GM12864 (cell line): ENCODE data around the gene ATXN2.
"Not testable (repeated sequence)": the region's sequence is repeated elsewhere in the genome, so short reads cannot be mapped to it uniquely, and the experiment has no call there.

Experiments used
- DNase-seq: peaks from one replicate; pipeline ENCODE4 v3.0.0-alpha.2; 2011; ENCODE audit warnings: low read depth
- H3K4me3 ChIP-seq: 2 replicates; pipeline ENCODE4 v1.5.1; 2011; ENCODE audit warnings: mild to moderate bottlenecking, low read depth, low read length, control low read depth
- CTCF ChIP-seq: IDR thresholded peaks from 2 replicates; pipeline ENCODE4 v1.5.1; 2011; ENCODE audit warnings: low read depth, mild to moderate bottlenecking, moderate library complexity, low read length, control low read depth, inconsistent platforms; ENCODE audit errors: missing control alignments

The ATXN2 gene

DNA sequence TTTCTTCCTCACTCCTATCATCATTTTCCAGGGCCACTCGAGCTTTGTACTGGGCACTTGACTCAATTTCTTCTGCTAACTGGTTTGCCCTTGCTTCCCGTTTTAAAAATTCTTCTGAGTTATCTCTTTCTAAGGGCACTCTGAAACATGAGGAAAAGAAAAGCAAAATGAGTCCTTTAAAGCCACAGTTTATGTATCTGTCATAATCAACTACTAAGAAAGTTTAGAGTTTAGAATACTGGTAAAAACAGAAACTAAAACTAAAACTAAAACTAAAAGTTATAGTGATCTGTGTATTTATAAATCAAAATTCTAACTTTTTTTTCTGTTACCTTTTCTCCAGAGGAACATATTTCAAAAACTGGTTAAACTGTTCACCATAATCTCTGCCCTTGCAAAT is 79.2 kb downstream of the ATXN2 start:
- TF ChIP-seq CTCF: no peak
- no peak for DNase-seq
- H3K4me3 ChIP-seq: no peak overlapping the region

DNA sequence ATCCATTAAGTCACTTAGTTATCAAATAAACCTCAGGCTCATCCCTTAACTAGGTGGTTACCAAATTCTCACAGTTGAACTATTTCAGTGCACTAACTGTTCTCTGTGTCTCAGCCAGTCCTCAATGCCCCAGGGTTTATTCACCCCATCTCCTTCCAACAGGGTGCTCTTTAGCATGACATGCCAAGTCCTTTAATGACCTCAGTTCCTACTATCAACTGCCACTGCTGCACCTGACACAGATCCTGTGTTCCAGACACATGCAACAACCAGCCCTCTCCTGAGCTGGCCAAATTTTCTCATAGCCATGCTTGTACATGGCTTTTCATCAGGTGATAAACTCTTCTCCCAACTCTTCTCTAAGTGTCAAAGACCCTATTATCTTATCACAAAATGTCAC is 80.0 kb downstream of the ATXN2 start:
- DNase-seq: no peak
- no peak overlapping the region for H3K4me3 ChIP-seq
- no peak for TF ChIP-seq CTCF

GRCh38 chr12:111507719-111508118 is 91.4 kb downstream of the ATXN2 start:
- H3K4me3 ChIP-seq, DNase-seq: not testable (repeated sequence)

GRCh38 chr12:111507258-111507657 is 91.9 kb downstream of the ATXN2 start:
- DNase-seq, H3K4me3 ChIP-seq: not testable (repeated sequence)

DNA sequence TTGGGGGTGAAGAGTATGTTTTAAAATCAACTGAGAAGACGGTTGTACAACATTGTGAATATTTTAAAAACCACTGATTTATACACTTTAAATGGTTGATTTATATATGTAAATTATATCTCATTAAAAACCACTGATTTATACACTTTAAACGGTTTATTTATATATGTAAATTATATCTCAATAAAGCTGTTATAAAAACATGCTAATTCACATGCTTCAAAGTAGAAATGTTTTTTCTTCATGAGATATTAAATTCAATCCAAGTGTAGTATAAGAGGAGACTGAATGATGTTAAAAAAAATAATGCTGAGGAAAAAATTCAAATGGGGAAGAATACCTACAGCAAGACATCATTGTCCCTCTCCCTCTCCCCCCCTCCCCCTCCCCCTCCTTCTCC is 92.9 kb downstream of the ATXN2 start:
- no peak for TF ChIP-seq CTCF
- no peak for DNase-seq
- no peak overlapping the region for H3K4me3 ChIP-seq

DNA sequence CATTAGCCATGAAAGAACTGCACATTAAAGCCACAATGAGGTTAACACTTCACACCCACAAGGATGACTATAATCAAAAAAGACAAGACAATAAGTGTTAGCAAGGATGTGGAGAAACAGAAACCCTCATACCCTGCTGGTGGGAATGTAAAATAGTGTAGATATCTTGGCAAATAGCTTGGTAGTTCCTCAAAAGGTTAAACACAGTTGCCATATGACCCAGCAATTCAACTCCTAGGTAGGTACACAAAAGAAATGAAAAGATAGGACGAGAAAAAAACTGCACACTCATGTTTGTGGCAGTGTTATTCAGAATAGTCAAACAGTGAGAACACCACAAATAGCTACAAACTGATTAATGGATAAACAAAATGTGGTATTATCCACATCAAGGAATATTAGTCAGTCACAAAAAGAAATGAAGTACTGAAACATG is 93.5 kb downstream of the ATXN2 start:
- TF ChIP-seq CTCF: no peak
- DNase-seq: no peak
- H3K4me3 ChIP-seq: no peak overlapping the region

GRCh38 chr12:111503116-111503515 is 96.0 kb downstream of the ATXN2 start:
- TF ChIP-seq CTCF: no peak
- no peak overlapping the region for H3K4me3 ChIP-seq
- no peak for DNase-seq

DNA sequence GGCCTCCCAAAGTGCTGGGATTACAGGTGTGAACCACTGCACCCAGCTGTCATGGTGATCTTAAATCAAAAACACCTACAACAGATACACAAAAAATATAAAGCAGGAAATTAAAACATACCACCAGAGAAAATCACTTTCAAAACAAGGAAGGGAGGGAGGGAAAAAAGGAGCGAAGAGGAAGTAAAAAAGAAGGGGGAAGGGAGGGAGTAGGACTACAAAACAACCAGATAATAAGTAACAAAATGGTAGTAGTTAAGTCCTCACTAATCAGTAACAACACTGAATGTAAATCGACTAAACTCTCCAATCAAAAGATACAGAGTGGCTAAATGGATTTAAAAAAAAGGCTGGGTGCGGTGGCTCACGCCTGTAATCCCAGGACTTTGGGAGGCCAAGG is 104.4 kb downstream of the ATXN2 start:
- no peak for DNase-seq
- H3K4me3 ChIP-seq: no peak overlapping the region
- no peak for TF ChIP-seq CTCF

- DNase-seq, H3K4me3 ChIP-seq: not testable (repeated sequence)
Measured at GRCh38 chr12:111492979-111493378, 106.1 kb downstream of the ATXN2 start.
